GM21529 (cell line): ENCODE measurements around the gene EXD1.
"Not testable (repeated sequence)": the region's sequence is repeated elsewhere in the genome, so short reads cannot be mapped to it uniquely, and the experiment has no call there.

ENCODE experiments used
- ATAC-seq: cut with Tn5 transposase; IDR thresholded peaks from one replicate; pipeline ENCODE4 v1.9.1; 2021; ENCODE audit not compliant: unreplicated experiment

Gene EXD1

DNA sequence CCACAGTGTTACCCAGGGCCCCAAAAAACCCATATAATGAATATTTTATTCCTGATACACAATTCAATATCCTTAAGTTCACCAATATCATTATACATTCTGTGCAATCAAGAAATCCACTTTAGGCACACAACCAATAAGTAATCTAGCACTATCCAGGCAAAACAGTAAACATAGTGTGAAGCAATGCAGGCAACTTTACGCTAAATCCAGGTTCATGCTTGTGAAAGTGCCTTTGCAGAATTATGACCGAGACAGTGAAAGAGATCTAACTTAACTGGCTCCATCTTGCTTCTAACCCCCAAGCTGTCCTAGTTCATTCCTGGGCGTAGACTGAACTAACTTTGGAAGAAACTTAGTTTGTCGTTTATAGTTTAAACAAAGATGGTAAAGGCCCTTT lies 80.3 kb downstream of the EXD1 start:
- ATAC-seq, result no peak

DNA sequence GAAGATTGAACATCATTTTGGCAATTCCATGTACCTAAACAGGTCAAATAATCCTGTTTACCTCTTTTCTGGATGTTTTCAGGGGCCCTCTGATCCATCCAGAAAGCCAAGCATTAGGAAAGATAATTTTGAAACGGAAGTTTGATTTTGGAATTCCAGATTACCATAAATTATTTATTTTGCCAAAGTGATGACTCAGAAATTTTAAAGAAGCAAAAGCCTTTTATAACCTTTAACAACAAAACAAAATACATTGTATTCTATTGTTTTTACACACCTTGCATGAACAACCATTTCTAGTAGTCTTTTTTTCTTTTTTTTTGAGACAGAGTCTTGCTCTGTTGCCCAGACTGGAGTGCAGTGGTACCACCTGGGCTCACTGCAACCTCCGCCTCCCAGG lies 82.5 kb downstream of the EXD1 start:
- ATAC-seq, result no peak

DNA sequence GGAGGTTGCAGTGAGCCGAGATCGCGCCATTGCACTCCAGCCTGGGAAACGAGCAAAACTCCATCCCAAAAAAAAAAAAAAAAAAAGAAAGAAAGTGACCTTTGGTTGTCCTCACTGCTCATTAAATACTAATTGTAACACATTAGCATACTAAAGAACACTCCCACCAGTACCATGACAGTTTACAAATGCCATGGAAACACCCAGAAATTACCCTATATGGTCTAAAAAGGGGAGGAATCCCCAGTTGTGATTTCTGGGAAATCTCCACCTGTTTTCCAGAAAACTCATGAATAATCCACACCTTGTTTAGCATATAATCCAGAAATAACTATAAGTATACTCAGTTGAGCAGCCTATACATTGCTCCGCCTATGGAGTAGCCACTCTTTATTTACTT lies 90.9 kb downstream of the EXD1 start:
- ATAC-seq, result no peak

DNA sequence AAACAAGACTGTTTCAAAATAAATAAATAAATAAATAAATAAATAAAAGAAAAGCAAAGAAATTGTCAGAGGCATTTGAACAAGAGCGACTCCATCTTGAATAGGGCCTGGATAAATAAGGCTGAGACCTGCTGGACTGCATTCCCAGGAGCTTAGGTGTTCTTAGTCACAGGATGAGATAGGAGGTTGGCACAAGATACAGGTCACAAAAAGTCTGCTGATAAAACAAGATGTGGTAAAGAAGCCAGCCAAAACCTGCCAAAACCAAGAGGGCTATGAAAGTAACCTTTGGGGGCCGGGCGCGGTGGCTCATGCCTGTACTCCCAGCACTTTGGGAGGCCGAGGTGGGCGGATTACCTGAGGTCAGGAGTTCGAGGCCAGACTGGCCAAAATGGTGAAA lies 91.4 kb downstream of the EXD1 start:
- ATAC-seq, result not testable (repeated sequence)

DNA sequence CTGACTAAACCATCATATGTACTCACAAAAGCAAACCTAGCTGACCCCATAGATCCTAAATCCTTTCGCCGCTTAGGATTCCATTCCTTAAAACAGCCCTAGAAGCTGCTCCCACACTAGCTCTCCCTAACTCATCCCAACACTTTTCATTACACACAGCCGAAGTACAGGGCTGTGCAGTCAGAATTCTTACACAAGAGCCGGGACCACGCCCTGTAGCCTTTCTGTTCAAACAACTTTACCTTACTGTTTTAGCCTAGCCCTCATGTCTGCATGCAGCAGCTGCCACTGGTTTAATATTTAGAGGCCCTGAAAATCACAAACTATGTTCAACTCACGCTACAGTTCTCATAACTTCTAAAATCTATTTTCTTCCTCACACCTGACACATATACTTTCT lies 95.0 kb downstream of the EXD1 start:
- not testable (repeated sequence) for ATAC-seq

DNA sequence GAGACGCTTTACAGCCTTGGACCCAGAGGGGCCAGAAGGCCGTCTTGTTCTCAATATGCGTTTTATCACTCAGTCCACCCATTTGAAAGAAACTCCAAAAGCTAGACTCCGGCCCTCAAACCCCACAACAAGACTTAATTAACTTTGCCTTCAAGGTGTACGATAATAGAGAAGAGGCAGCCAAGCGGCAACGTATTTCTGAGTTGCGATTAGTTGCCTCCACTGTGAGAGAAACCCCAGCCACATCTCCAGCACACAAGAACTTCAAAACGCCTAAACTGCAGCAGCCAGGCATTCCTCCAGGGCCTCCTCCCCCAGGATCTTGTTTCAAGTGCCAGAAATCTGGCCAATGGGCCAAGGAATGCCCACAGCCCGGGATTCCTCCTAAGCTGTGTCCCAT lies 97.1 kb downstream of the EXD1 start:
- no peak for ATAC-seq
